Measurements from ENCODE around the gene ZFTA.

DNA sequence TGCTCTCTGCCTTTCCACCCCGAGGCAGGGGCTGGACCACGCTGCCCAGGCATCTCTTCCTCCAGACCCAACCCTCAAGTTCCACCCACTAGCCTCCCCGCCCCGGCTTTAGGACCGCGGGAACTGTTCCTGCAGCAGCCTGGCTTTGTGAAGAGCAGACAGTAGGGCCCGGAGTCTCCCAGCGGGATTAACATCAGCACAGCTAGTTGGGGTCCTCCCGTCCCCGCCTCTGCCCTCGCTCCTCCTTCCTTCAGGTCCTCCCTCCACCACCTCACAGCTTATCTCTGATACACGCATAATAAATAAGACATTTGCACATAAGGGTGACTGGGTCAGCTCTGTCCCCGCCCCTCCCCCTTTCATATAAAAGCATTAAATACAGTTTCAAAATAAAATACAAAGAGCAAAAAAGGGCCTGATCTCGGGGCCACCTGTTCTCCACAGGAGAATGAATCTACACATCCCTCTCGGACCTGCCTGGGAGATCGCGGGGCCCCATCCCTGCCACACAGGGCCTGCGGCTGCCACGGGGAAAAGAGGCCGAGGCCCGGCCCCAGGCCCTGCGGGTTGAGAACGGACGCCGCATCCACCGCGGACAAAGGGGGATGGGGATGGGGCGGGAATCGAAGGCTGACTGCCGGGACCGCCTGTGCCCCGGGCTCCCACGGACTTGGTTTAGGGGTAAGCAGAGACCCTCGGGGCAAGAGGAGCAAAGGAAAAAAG is 6.5 kb downstream of the ZFTA start:
- TF ChIP-seq CHD2 (IDR thresholded peaks at IDR 0.05; ENCODE audit: low read length, partially characterized antibody): no peak
- no peak for TF ChIP-seq ZNF302 (CRISPR knock-in tag; IDR thresholded peaks at IDR 0.05)
- TF ChIP-seq, protein P1, sequence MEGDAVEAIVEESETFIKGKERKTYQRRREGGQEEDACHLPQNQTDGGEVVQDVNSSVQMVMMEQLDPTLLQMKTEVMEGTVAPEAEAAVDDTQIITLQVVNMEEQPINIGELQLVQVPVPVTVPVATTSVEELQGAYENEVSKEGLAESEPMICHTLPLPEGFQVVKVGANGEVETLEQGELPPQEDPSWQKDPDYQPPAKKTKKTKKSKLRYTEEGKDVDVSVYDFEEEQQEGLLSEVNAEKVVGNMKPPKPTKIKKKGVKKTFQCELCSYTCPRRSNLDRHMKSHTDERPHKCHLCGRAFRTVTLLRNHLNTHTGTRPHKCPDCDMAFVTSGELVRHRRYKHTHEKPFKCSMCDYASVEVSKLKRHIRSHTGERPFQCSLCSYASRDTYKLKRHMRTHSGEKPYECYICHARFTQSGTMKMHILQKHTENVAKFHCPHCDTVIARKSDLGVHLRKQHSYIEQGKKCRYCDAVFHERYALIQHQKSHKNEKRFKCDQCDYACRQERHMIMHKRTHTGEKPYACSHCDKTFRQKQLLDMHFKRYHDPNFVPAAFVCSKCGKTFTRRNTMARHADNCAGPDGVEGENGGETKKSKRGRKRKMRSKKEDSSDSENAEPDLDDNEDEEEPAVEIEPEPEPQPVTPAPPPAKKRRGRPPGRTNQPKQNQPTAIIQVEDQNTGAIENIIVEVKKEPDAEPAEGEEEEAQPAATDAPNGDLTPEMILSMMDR (IDR thresholded peaks at IDR 0.05): no peak
